HCT116 (cell line): ENCODE data around the gene TCF12. TPM values are rescaled to one million over a fixed set of nuclear protein-coding genes. Genes with fewer than 3 reads are reported as not detected.

Source experiments
- ATAC-seq: fragments of 200-7000 bp; cut with Tn5 transposase; 2 replicates; pipeline ENCODE4 v1.9.1; 2020; ENCODE audit warnings: mild to moderate bottlenecking, moderate library complexity
- BruUV-seq: library from RNA; stranded (reverse); fragments of 400-500 nt; replicated peaks from 2 replicates; lab custom pipeline; 2021; lab: Mats Ljungman, UMichigan
- CTCF ChIA-PET: fragments of 300-600 bp; sonication (Branson Sonifier 250); formaldehyde crosslinking; loops from one replicate; lab custom pipeline; 2021; ENCODE audit warnings: antibody characterized with exemption; lab: Charles Lee
- POLR2A ChIA-PET: fragments of 300-600, 350-600 bp; sonication (Branson Sonifier 250); formaldehyde crosslinking; loops from one replicate; lab custom pipeline; 2021; ENCODE audit warnings: antibody characterized with exemption; lab: Charles Lee
- RAD21 ChIA-PET, 2 experiments: fragments of 300-600 bp; sonication (Branson Sonifier 250); formaldehyde crosslinking; loops; one replicate each; lab custom pipeline; 2023; ENCODE audit warnings: low total read pairs in 2 of 2; ENCODE audit not compliant: uncharacterized antibody in 2 of 2, unreplicated experiment in 2 of 2, low non-redundant PET in 1 of 2; lab: Charles Lee
- DNase-seq: peaks from one replicate; pipeline ENCODE4 v3.0.0-alpha.2; 2010; ENCODE audit warnings: low read depth, low spot score
- H2AFZ ChIP-seq: fragments of 200-600 bp; shearing (Covaris generic), sonication (generic); 2 replicates; pipeline ENCODE4 v1.6.1; 2017; ENCODE audit warnings: low read depth, mixed run types, mixed read lengths, antibody characterized with exemption, low read length; ENCODE audit not compliant: poor library complexity, severe bottlenecking
- H3K27ac ChIP-seq: 2 replicates; pipeline ENCODE4 v1.5.1; 2012; ENCODE audit warnings: low read depth, low read length
- H3K27me3 ChIP-seq: fragments of 200-600 bp; sonication (generic); 2 replicates; pipeline ENCODE4 v1.6.1; 2016; ENCODE audit warnings: mixed run types, low read length, mixed read lengths; ENCODE audit not compliant: insufficient read depth
- H3K36me3 ChIP-seq, 2 experiments: fragments of 200-500 bp in 1 of 2; fragments of 200-600 bp in 1 of 2; sonication (Bioruptor generic) in 1 of 2; sonication (generic) in 1 of 2; 2 replicates each; pipeline versions ENCODE4 v1.5.1 to v1.6.1; 2014 to 2016; ENCODE audit warnings: low read length in 2 of 2, inconsistent platforms in 1 of 2, mixed read lengths in 1 of 2, mixed run types in 1 of 2; ENCODE audit not compliant: insufficient read depth in 2 of 2, control insufficient read depth in 1 of 2
- H3K4me1 ChIP-seq, 2 experiments: fragments of 200-600 bp in 1 of 2; sonication (generic) in 1 of 2; 2 replicates each; pipeline versions ENCODE4 v1.5.1 to v1.6.1; 2012 to 2017; ENCODE audit warnings: low read length in 2 of 2, inconsistent platforms in 1 of 2, mild to moderate bottlenecking in 1 of 2, mixed read lengths in 1 of 2, mixed run types in 1 of 2, moderate library complexity in 1 of 2; ENCODE audit not compliant: insufficient read depth in 2 of 2, control insufficient read depth in 1 of 2
- H3K4me2 ChIP-seq: fragments of 200-600 bp; sonication (generic); 2 replicates; pipeline ENCODE4 v1.6.1; 2017; ENCODE audit warnings: mixed run types, low read length, mixed read lengths
- H3K4me3 ChIP-seq, 2 experiments: fragments of 200-600 bp in 1 of 2; sonication (generic) in 1 of 2; replicated peaks in 1 of 2; 2 replicates each; pipeline ENCODE4 v1.5.1; 2011 to 2016; ENCODE audit warnings: low read length in 2 of 2, control low read depth in 1 of 2, low read depth in 1 of 2, mild to moderate bottlenecking in 1 of 2, mixed read lengths in 1 of 2, mixed run types in 1 of 2
- H3K79me2 ChIP-seq: fragments of 200-600 bp; sonication (generic); 2 replicates; pipeline ENCODE4 v1.6.1; 2017; ENCODE audit warnings: mild to moderate bottlenecking, mixed run types, low read length, moderate library complexity, mixed read lengths; ENCODE audit not compliant: insufficient read depth
- H3K9ac ChIP-seq: fragments of 200-600 bp; sonication (generic); 2 replicates; pipeline ENCODE4 v1.6.1; 2016; ENCODE audit warnings: low read length, mixed read lengths
- H3K9me2 ChIP-seq: fragments of 200-600 bp; sonication (generic), shearing (Covaris generic); 2 replicates; pipeline ENCODE4 v1.6.1; 2017; ENCODE audit warnings: mixed run types, mild to moderate bottlenecking, moderate library complexity; ENCODE audit not compliant: insufficient read depth
- H3K9me3 ChIP-seq, 2 experiments: fragments of 200-500 bp in 1 of 2; fragments of 200-600 bp in 1 of 2; sonication (Bioruptor generic) in 1 of 2; sonication (generic) in 1 of 2; 2 replicates each; pipeline ENCODE4 v1.6.1; 2014 to 2017; ENCODE audit warnings: low read length in 2 of 2, mixed read lengths in 2 of 2, inconsistent platforms in 1 of 2, low read depth in 1 of 2, mild to moderate bottlenecking in 1 of 2, mixed run types in 1 of 2, moderate library complexity in 1 of 2; ENCODE audit not compliant: control insufficient read depth in 1 of 2, insufficient read depth in 1 of 2
- H4K20me1 ChIP-seq: fragments of 200-600 bp; sonication (generic), shearing (Covaris generic); 2 replicates; pipeline ENCODE4 v1.6.1; 2017; ENCODE audit warnings: mixed run types, mild to moderate bottlenecking, moderate library complexity; ENCODE audit not compliant: insufficient read depth
- CBX3 ChIP-seq: IDR thresholded peaks from 2 replicates; pipeline ENCODE4 v1.6.1; 2012; ENCODE audit warnings: low read depth
- CEBPB ChIP-seq: IDR thresholded peaks from 2 replicates; pipeline ENCODE4 v1.6.1; 2012; ENCODE audit warnings: low read depth
- CTCF ChIP-seq, 3 experiments: fragments of 200-600 bp in 1 of 3; sonication (generic) in 1 of 3; IDR thresholded peaks in 2 of 3; conservative IDR thresholded peaks in 1 of 3; 2 replicates each; pipeline ENCODE4 v1.5.1; 2012 to 2017; ENCODE audit warnings: low read depth in 2 of 3, low read length in 2 of 3, antibody characterized with exemption in 1 of 3, borderline replicate concordance in 1 of 3, control low read depth in 1 of 3, mild to moderate bottlenecking in 1 of 3, mixed read lengths in 1 of 3, mixed run types in 1 of 3, moderate library complexity in 1 of 3; ENCODE audit not compliant: insufficient read depth in 1 of 3
- EGR1 ChIP-seq: IDR thresholded peaks from 2 replicates; pipeline ENCODE4 v1.6.1; 2012; ENCODE audit warnings: low read depth
- ELF1 ChIP-seq: IDR thresholded peaks from 2 replicates; pipeline ENCODE4 v1.6.1; 2012; ENCODE audit warnings: low read depth, borderline replicate concordance
- EZH2phosphoT487 ChIP-seq: fragments of 200-600 bp; IDR thresholded peaks from 2 replicates; pipeline ENCODE4 v1.6.1; 2018; ENCODE audit warnings: antibody characterized with exemption, borderline replicate concordance
- FOSL1 ChIP-seq: IDR thresholded peaks from 2 replicates; pipeline ENCODE4 v1.6.1; 2012; ENCODE audit warnings: low read depth
- JUND ChIP-seq: IDR thresholded peaks from 2 replicates; pipeline ENCODE4 v1.6.1; 2012
- MAX ChIP-seq: IDR thresholded peaks from 2 replicates; pipeline ENCODE4 v1.6.1; 2012
- POLR2A ChIP-seq: IDR thresholded peaks from 2 replicates; pipeline ENCODE4 v1.7.0; 2011; ENCODE audit warnings: borderline replicate concordance; ENCODE audit not compliant: insufficient read depth, insufficient read length; ENCODE audit errors: extremely low read depth
- POLR2AphosphoS5 ChIP-seq: IDR thresholded peaks from 2 replicates; pipeline ENCODE4 v1.6.1; 2011; ENCODE audit warnings: mild to moderate bottlenecking, low read depth, low read length, moderate library complexity
- RAD21 ChIP-seq: IDR thresholded peaks from 2 replicates; pipeline ENCODE4 v1.6.1; 2012; ENCODE audit warnings: low read depth, mild to moderate bottlenecking
- SIN3A ChIP-seq: IDR thresholded peaks from 2 replicates; pipeline ENCODE4 v1.6.1; 2012; ENCODE audit warnings: low read depth
- SP1 ChIP-seq: IDR thresholded peaks from 2 replicates; pipeline ENCODE4 v1.6.1; 2012; ENCODE audit warnings: low read depth
- SRF ChIP-seq: IDR thresholded peaks from 2 replicates; pipeline ENCODE4 v1.6.1; 2012; ENCODE audit warnings: low read depth
- TCF7L2 ChIP-seq: IDR thresholded peaks from 2 replicates; pipeline ENCODE4 v1.7.0; 2011; ENCODE audit warnings: borderline replicate concordance, inconsistent platforms; ENCODE audit not compliant: insufficient read depth, insufficient read length; ENCODE audit errors: extremely low read depth
- YY1 ChIP-seq: IDR thresholded peaks from 2 replicates; pipeline ENCODE4 v1.6.1; 2011; ENCODE audit warnings: low read length, low read depth, moderate library complexity, mild to moderate bottlenecking; ENCODE audit not compliant: insufficient replicate concordance; ENCODE audit errors: extremely low read depth
- ZBTB33 ChIP-seq: IDR thresholded peaks from 2 replicates; pipeline ENCODE4 v1.6.1; 2011; ENCODE audit warnings: mild to moderate bottlenecking, low read length, moderate library complexity; ENCODE audit not compliant: insufficient replicate concordance; ENCODE audit errors: extremely low read depth
- ZFX ChIP-seq: fragments of 450-650 bp; IDR thresholded peaks from 2 replicates; pipeline ENCODE4 v1.6.1; 2017
- intact Hi-C: fragments of 100-400 bp; cut with micrococcal nuclease; formaldehyde crosslinking; loops from 2 replicates; pipeline ENCODE4 v1.10.0; 2022
- total RNA-seq: library from RNA; stranded (reverse); gene quantifications from one replicate; pipeline ENCODE4 v1.2.1, GENCODE V29; 2021; ENCODE audit not compliant: unreplicated experiment

TCF12 gene
- total RNA-seq, 1 experiment from 2014 or later, result 71.6 TPM

- no TSS peak for BruUV-seq
- ChIA-PET CTCF (no interaction called here), POLR2A (no interaction called here)
These were observed 366.9 kb downstream of the TCF12 start for GRCh38 chr15:57285386-57285785.

More at GRCh38 chr15:57285386-57285785, 366.9 kb downstream of the TCF12 start:
- no peak for TF ChIP-seq SP1
- no peak for TF ChIP-seq ELF1
- no peak for TF ChIP-seq POLR2A
- TF ChIP-seq MAX, result no peak
- TF ChIP-seq POLR2AphosphoS5, result no peak
- no peak for TF ChIP-seq ZFX
- TF ChIP-seq FOSL1, result no peak
- TF ChIP-seq YY1, result no peak
- TF ChIP-seq JUND, result no peak
- TF ChIP-seq TCF7L2, result no peak
- no peak for TF ChIP-seq EGR1
- TF ChIP-seq SRF, result no peak
- TF ChIP-seq RAD21, result no peak
- no peak for TF ChIP-seq EZH2phosphoT487
- no peak for TF ChIP-seq ZBTB33
- no peak for TF ChIP-seq CBX3
- no peak for TF ChIP-seq CEBPB
- TF ChIP-seq SIN3A, result no peak
- TF ChIP-seq CTCF (IDR thresholded peaks at IDR 0.05 in 2 of 3, conservative IDR thresholded peaks at IDR 0.05 in 1 of 3; ENCODE audit: borderline replicate concordance in 1 of 3, insufficient read depth in 1 of 3, low read depth in 2 of 3, low read length in 2 of 3), result no peak
- Histone ChIP-seq H3K36me3 (peaks cover 0 to 4% of the 10 kb centered on the region in 2 experiments; a peak in 1 of 4 replicates), H3K9me2 (no peaks in the 10 kb centered on the region), H3K9ac (no peak overlapping the region), H3K9me3 (no peaks in the 10 kb centered on the region), H3K27me3 (no peaks in the 10 kb centered on the region), H2AFZ (no peak overlapping the region), H3K79me2 (no peaks in the 10 kb centered on the region), H3K4me1 (no peaks in the 10 kb centered on the region), H3K4me2 (no peak overlapping the region), H3K27ac (no peak overlapping the region), H4K20me1 (no peaks in the 10 kb centered on the region), H3K4me3 (no peak overlapping the region)
- DNase-seq (no peak), ATAC-seq (no peak)
- RAD21 ChIA-PET, result no interaction called here
- intact Hi-C loops, result loop anchor here (5.0 kb wide), 1 partner anchor 53 kb away; no protein-coding TSS in a partner anchor
